Astrocyte (in vitro differentiated cells and primary cell): ENCODE data around the gene TNRC6C. TPM values are rescaled to one million over a fixed set of nuclear protein-coding genes. Genes with fewer than 3 reads are reported as not detected.

ENCODE experiments used
- DNase-seq: peaks from one replicate; pipeline ENCODE4 v3.0.0-alpha.2; 2010; ENCODE audit warnings: low read depth
- FAIRE-seq: peaks from 2 replicates; lab custom pipeline; 2011; peaks lifted over from hg19 to GRCh38; lab: Jason Lieb, UNC
- H2AFZ ChIP-seq: 2 replicates; pipeline ENCODE4 v1.6.0; 2012; ENCODE audit warnings: low read depth, low read length, inconsistent platforms
- H3K27ac ChIP-seq: 2 replicates; pipeline ENCODE4 v1.5.1; 2011; ENCODE audit warnings: low read depth, low read length, inconsistent platforms
- H3K27me3 ChIP-seq: 2 replicates; pipeline ENCODE4 v1.6.0; 2011; ENCODE audit warnings: low read length, inconsistent platforms; ENCODE audit not compliant: insufficient read depth
- H3K36me3 ChIP-seq: 2 replicates; pipeline ENCODE4 v1.5.1; 2011; ENCODE audit warnings: low read length, inconsistent platforms; ENCODE audit not compliant: insufficient read depth
- H3K4me1 ChIP-seq: 2 replicates; pipeline ENCODE4 v1.5.1; 2011; ENCODE audit warnings: low read length, inconsistent platforms; ENCODE audit not compliant: insufficient read depth
- H3K4me2 ChIP-seq: 2 replicates; pipeline ENCODE4 v1.6.0; 2012; ENCODE audit warnings: low read length, inconsistent platforms
- H3K4me3 ChIP-seq: 2 replicates; pipeline ENCODE4 v1.5.1; 2011; ENCODE audit warnings: low read depth, mild to moderate bottlenecking, low read length, inconsistent platforms; ENCODE audit not compliant: insufficient read depth
- H3K79me2 ChIP-seq: 2 replicates; pipeline ENCODE4 v1.6.0; 2012; ENCODE audit warnings: mild to moderate bottlenecking, low read length, inconsistent platforms; ENCODE audit not compliant: insufficient read depth
- H3K9ac ChIP-seq: 2 replicates; pipeline ENCODE4 v1.6.0; 2012; ENCODE audit warnings: mild to moderate bottlenecking, low read length, inconsistent platforms
- H3K9me3 ChIP-seq: 2 replicates; pipeline ENCODE4 v1.5.1; 2012; ENCODE audit warnings: low read depth, mild to moderate bottlenecking, low read length, inconsistent platforms; ENCODE audit not compliant: insufficient read depth
- H4K20me1 ChIP-seq: 2 replicates; pipeline ENCODE4 v1.6.0; 2012; ENCODE audit warnings: low read length, inconsistent platforms; ENCODE audit not compliant: insufficient read depth
- H3K27ac Mint-ChIP-seq: one replicate; pipeline ENCODE4 v1.8.0; 2021; ENCODE audit warnings: mild to moderate bottlenecking, mixed read lengths; ENCODE audit not compliant: unreplicated experiment
- H3K27me3 Mint-ChIP-seq: one replicate; pipeline ENCODE4 v1.8.0; 2021; ENCODE audit warnings: low read depth, mixed read lengths; ENCODE audit not compliant: unreplicated experiment
- H3K36me3 Mint-ChIP-seq: one replicate; pipeline ENCODE4 v1.8.0; 2021; ENCODE audit warnings: low read depth, mixed read lengths; ENCODE audit not compliant: unreplicated experiment
- H3K4me1 Mint-ChIP-seq: one replicate; pipeline ENCODE4 v1.8.0; 2021; ENCODE audit warnings: low read depth, mixed read lengths; ENCODE audit not compliant: unreplicated experiment
- H3K4me3 Mint-ChIP-seq: one replicate; pipeline ENCODE4 v1.8.0; 2021; ENCODE audit warnings: mild to moderate bottlenecking, moderate library complexity, mixed read lengths; ENCODE audit not compliant: unreplicated experiment
- H3K9me3 Mint-ChIP-seq: one replicate; pipeline ENCODE4 v1.8.0; 2021; ENCODE audit warnings: mild to moderate bottlenecking, mixed read lengths; ENCODE audit not compliant: unreplicated experiment
- CTCF ChIP-seq: IDR thresholded peaks from 2 replicates; pipeline ENCODE4 v1.5.1; 2011; ENCODE audit warnings: low read depth, mild to moderate bottlenecking, inconsistent platforms, low read length, moderate library complexity; ENCODE audit not compliant: insufficient read depth
- EZH2 ChIP-seq: IDR thresholded peaks from 2 replicates; pipeline ENCODE4 v1.6.1; 2012; ENCODE audit warnings: mild to moderate bottlenecking, low read length, inconsistent platforms; ENCODE audit not compliant: insufficient read depth
- total RNA-seq: library from RNA; stranded (reverse); gene quantifications from 2 replicates; pipeline ENCODE4 v1.2.1, GENCODE V29; 2021

The TNRC6C gene
- total RNA-seq, 1 donor from 2014 or later: 7.3 TPM

GRCh38 chr17:77925831-77926543, 32.5 kb upstream of the TNRC6C start:
- peaks cover 65% of the 10 kb centered on the region for H3K27me3 Mint-ChIP-seq

GRCh38 chr17:77926981-77927380, 31.5 kb upstream of the TNRC6C start:
- peaks cover 27% of the 10 kb centered on the region for H3K27me3 ChIP-seq
- no peak overlapping the region for H3K4me3 ChIP-seq
- H3K36me3 ChIP-seq: no peaks in the 10 kb centered on the region
- H3K4me2 ChIP-seq: no peak overlapping the region
- peaks cover 4% of the 10 kb centered on the region for H3K9me3 Mint-ChIP-seq
- FAIRE-seq (no peak), DNase-seq (no peak)
- H3K79me2 ChIP-seq: no peaks in the 10 kb centered on the region
- no peak overlapping the region for H3K4me3 Mint-ChIP-seq
- no peak overlapping the region for H3K27ac ChIP-seq
- H3K9ac ChIP-seq: no peak overlapping the region
- no peak overlapping the region for H2AFZ ChIP-seq
- H3K27ac Mint-ChIP-seq: no peak overlapping the region
- H3K27me3 Mint-ChIP-seq: peaks cover 69% of the 10 kb centered on the region
- TF ChIP-seq EZH2 (no peak), CTCF (no peak)
- H3K4me1 ChIP-seq: no peaks in the 10 kb centered on the region
- no peaks in the 10 kb centered on the region for H3K9me3 ChIP-seq
- H3K4me1 Mint-ChIP-seq: no peaks in the 10 kb centered on the region
- no peaks in the 10 kb centered on the region for H4K20me1 ChIP-seq
- no peaks in the 10 kb centered on the region for H3K36me3 Mint-ChIP-seq

More at GRCh38 chr17:77925831-77926543, 32.5 kb upstream of the TNRC6C start:
- Histone ChIP-seq H3K9me3 (no peaks in the 10 kb centered on the region), H3K79me2 (no peaks in the 10 kb centered on the region), H3K27me3 (peaks cover 25% of the 10 kb centered on the region), H3K9ac (no peak overlapping the region), H3K27ac (no peak overlapping the region), H4K20me1 (no peaks in the 10 kb centered on the region), H3K4me1 (no peaks in the 10 kb centered on the region), H2AFZ (no peak overlapping the region), H3K36me3 (no peaks in the 10 kb centered on the region), H3K4me2 (no peak overlapping the region), H3K4me3 (no peak overlapping the region)
- DNase-seq: no peak
- Mint-ChIP-seq H3K36me3 (no peaks in the 10 kb centered on the region), H3K9me3 (peaks cover 9% of the 10 kb centered on the region), H3K4me3 (no peak overlapping the region), H3K27ac (no peak overlapping the region), H3K4me1 (no peaks in the 10 kb centered on the region)
- TF ChIP-seq CTCF: no peak
- TF ChIP-seq EZH2: no peak
- no peak for FAIRE-seq

GRCh38 chr17:77927777-77928518, 30.6 kb upstream of the TNRC6C start:
- H3K27ac ChIP-seq: no peak overlapping the region
- Mint-ChIP-seq H3K4me3 (no peak overlapping the region), H3K27me3 (peaks cover 66% of the 10 kb centered on the region), H3K27ac (peak overlapping the region; percentile 50), H3K36me3 (no peaks in the 10 kb centered on the region), H3K9me3 (peaks cover 4% of the 10 kb centered on the region), H3K4me1 (no peaks in the 10 kb centered on the region)
- DNase-seq (no peak), FAIRE-seq (no peak)
- H3K79me2 ChIP-seq: no peaks in the 10 kb centered on the region
- H3K9me3 ChIP-seq: no peaks in the 10 kb centered on the region
- TF ChIP-seq EZH2: no peak
- no peak for TF ChIP-seq CTCF
- H3K36me3 ChIP-seq: no peaks in the 10 kb centered on the region
- H3K4me1 ChIP-seq: no peaks in the 10 kb centered on the region
- H3K27me3 ChIP-seq: peaks cover 26% of the 10 kb centered on the region
- H3K4me3 ChIP-seq: no peak overlapping the region
- H3K4me2 ChIP-seq: no peak overlapping the region
- H4K20me1 ChIP-seq: no peaks in the 10 kb centered on the region
- no peak overlapping the region for H2AFZ ChIP-seq
- H3K9ac ChIP-seq: no peak overlapping the region
